A673 (cell line): Measurements from ENCODE around the gene PTPN5.

Experiments
- CTCF ChIP-seq: fragments of 300-800, 200-600 bp; sonication (generic); conservative IDR thresholded peaks from 2 replicates; pipeline ENCODE4 v1.5.1; 2017; ENCODE audit warnings: low read depth, mild to moderate bottlenecking, antibody characterized with exemption, low read length, moderate library complexity, mixed read lengths
- EZH2 ChIP-seq: fragments of 200-600 bp; sonication (generic); IDR thresholded peaks from 2 replicates; pipeline ENCODE4 v1.6.1; 2017; ENCODE audit warnings: borderline replicate concordance, low read depth, mild to moderate bottlenecking, mixed read lengths, antibody characterized with exemption, low read length; ENCODE audit not compliant: poor library complexity, severe bottlenecking

DNA sequence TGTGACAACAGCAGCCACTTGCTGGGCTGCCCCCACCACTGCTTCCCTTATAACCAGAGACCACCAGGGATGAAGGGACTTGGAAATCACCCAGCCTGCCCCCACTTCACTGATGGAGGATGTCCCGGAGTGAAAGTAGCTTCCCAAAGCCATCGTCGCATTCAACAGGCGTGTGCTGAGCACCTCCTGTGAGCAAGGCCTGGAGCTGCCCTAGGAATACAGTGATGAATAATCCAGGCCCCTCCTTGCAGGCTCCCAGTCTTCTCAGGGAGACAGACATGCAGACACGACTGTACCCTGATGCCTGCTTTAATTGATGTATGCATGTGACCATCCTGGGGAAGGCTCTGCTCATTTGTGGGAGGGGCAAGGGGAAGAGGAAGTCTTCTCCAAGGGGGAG, 22.6 kb downstream of the PTPN5 start:
- TF ChIP-seq CTCF (no peak), EZH2 (no peak)
